HG03439 (cell line): ENCODE results near the gene ADAM17.

Experiments
- ATAC-seq: cut with Tn5 transposase; IDR thresholded peaks from one replicate; pipeline ENCODE4 v1.9.1; 2021; ENCODE audit warnings: mild to moderate bottlenecking, moderate library complexity; ENCODE audit not compliant: unreplicated experiment

ADAM17 gene

GRCh38 chr2:9474361-9475057 lies 81.1 kb downstream of the ADAM17 start, which contains the start of gene IAH1:
Gene IAH1 (plus strand): TSS chr2:9474551. CDS start chr2:9474567, 16 bp downstream.
- peak; percentile 77 for ATAC-seq

GRCh38 chr2:9473985-9474360 lies 81.7 kb downstream of the ADAM17 start:
- ATAC-seq = peak; percentile 14

- no peak for ATAC-seq
Observed at GRCh38 chr2:9473308-9473984, 82.2 kb downstream of the ADAM17 start.

- ATAC-seq = no peak
Observed at GRCh38 chr2:9472511-9472910, 83.1 kb downstream of the ADAM17 start.

GRCh38 chr2:9471206-9471605 lies 84.4 kb downstream of the ADAM17 start:
- no peak for ATAC-seq

- ATAC-seq = no peak
Observed at GRCh38 chr2:9467687-9468086, 87.9 kb downstream of the ADAM17 start.

- no peak for ATAC-seq
Observed at GRCh38 chr2:9466147-9466683, 89.4 kb downstream of the ADAM17 start.

GRCh38 chr2:9465170-9465569 lies 90.5 kb downstream of the ADAM17 start:
- no peak for ATAC-seq

- ATAC-seq = no peak
Observed at GRCh38 chr2:9463698-9464034, 92.0 kb downstream of the ADAM17 start.

- ATAC-seq = no peak
Observed at GRCh38 chr2:9462886-9463697, 92.5 kb downstream of the ADAM17 start.

- ATAC-seq = no peak
Observed at GRCh38 chr2:9462313-9462712, 93.3 kb downstream of the ADAM17 start.

- no peak for ATAC-seq
Observed at GRCh38 chr2:9461079-9461478, 94.6 kb downstream of the ADAM17 start.

GRCh38 chr2:9460441-9461017 lies 95.1 kb downstream of the ADAM17 start:
- no peak for ATAC-seq

GRCh38 chr2:9451231-9451630 lies 104.4 kb downstream of the ADAM17 start:
- ATAC-seq = no peak

- no peak for ATAC-seq
Observed at GRCh38 chr2:9445089-9445488, 110.5 kb downstream of the ADAM17 start.

- no peak for ATAC-seq
Observed at GRCh38 chr2:9443526-9443925, 112.1 kb downstream of the ADAM17 start.

- no peak for ATAC-seq
Observed at GRCh38 chr2:9441556-9441955, 114.1 kb downstream of the ADAM17 start.

GRCh38 chr2:9440058-9440727 lies 115.4 kb downstream of the ADAM17 start:
- no peak for ATAC-seq

- no peak for ATAC-seq
Observed at GRCh38 chr2:9439536-9439935, 116.1 kb downstream of the ADAM17 start.
